HepG2 (cell line): Measurements from ENCODE around the gene AGER. TPM values are rescaled to one million over a fixed set of nuclear protein-coding genes. Genes with fewer than 3 reads are reported as not detected.

Source experiments
- DDIT3 ChIP-seq: sonication (generic); formaldehyde crosslinking; IDR thresholded peaks from 2 replicates; pipeline ENCODE4 v1.4.0; 2020; ENCODE audit warnings: mild to moderate bottlenecking, missing genetic modification reagents
- FOXA3 ChIP-seq: IDR thresholded peaks from 2 replicates; pipeline ENCODE4 v1.6.1; 2016; ENCODE audit warnings: missing genetic modification reagents, missing compliant biosample characterization
- HDAC2 ChIP-seq: sonication (generic); formaldehyde crosslinking; IDR thresholded peaks from 2 replicates; pipeline ENCODE4 v1.4.0; 2020; ENCODE audit warnings: missing genetic modification reagents
- HDAC6 ChIP-seq: fragments of 200-600 bp; sonication (generic); IDR thresholded peaks from 2 replicates; pipeline ENCODE4 v1.7.0; 2017; ENCODE audit warnings: mild to moderate bottlenecking, antibody characterized with exemption, low read length, low read depth
- HNF4G ChIP-seq, 2 experiments: sonication (generic) in 1 of 2; formaldehyde crosslinking in 1 of 2; IDR thresholded peaks; 2 replicates each; pipeline versions ENCODE4 v1.4.0 to v1.6.1; 2011 to 2020; ENCODE audit warnings: borderline replicate concordance in 2 of 2, low read depth in 2 of 2, mild to moderate bottlenecking in 2 of 2, low read length in 1 of 2, missing genetic modification reagents in 1 of 2, moderate library complexity in 1 of 2
- KDM1A ChIP-seq: IDR thresholded peaks from 2 replicates; pipeline ENCODE4 v1.6.1; 2016; ENCODE audit warnings: missing compliant biosample characterization
- MEIS1 ChIP-seq: sonication (generic); formaldehyde crosslinking; IDR thresholded peaks from 2 replicates; pipeline ENCODE4 v1.9.0; 2021; ENCODE audit warnings: mild to moderate bottlenecking, missing genetic modification reagents, moderate library complexity, borderline replicate concordance
- MYNN ChIP-seq: sonication (generic); formaldehyde crosslinking; IDR thresholded peaks from 2 replicates; pipeline ENCODE4 v1.4.0; 2020; ENCODE audit warnings: mild to moderate bottlenecking, low read depth, missing genetic modification reagents
- NAIF1 ChIP-seq: sonication (generic); formaldehyde crosslinking; IDR thresholded peaks from 2 replicates; pipeline ENCODE4 v1.5.0; 2020; ENCODE audit warnings: mild to moderate bottlenecking, missing genetic modification reagents, borderline replicate concordance
- PATZ1 ChIP-seq: sonication (generic); formaldehyde crosslinking; IDR thresholded peaks from 2 replicates; pipeline ENCODE4 v1.4.0; 2020; ENCODE audit warnings: missing genetic modification reagents
- RFX5 ChIP-seq: IDR thresholded peaks from 2 replicates; pipeline ENCODE4 v1.6.1; 2011; ENCODE audit warnings: low read depth, low read length, improper control_type of control experiment
- SOX6 ChIP-seq, 2 experiments: fragments of 450-650 bp in 1 of 2; sonication (generic) in 1 of 2; formaldehyde crosslinking in 1 of 2; IDR thresholded peaks; 2 replicates each; pipeline versions ENCODE4 v1.4.0 to v1.6.1; 2017 to 2020; ENCODE audit warnings: antibody characterized with exemption in 1 of 2, mild to moderate bottlenecking in 1 of 2, missing genetic modification reagents in 1 of 2
- TAF15 ChIP-seq: fragments of 200-400 bp; formaldehyde crosslinking; IDR thresholded peaks from one replicate; pipeline ENCODE4 v1.6.1; 2018; ENCODE audit warnings: mild to moderate bottlenecking, low read depth, low read length; ENCODE audit not compliant: poor library complexity, severe bottlenecking
- U2AF1 ChIP-seq: fragments of 200-400 bp; formaldehyde crosslinking; optimal IDR thresholded peaks from 2 replicates; pipeline ENCODE3; 2017; ENCODE audit warnings: mild to moderate bottlenecking, low read depth, low read length
- ZFY ChIP-seq: sonication (generic); formaldehyde crosslinking; IDR thresholded peaks from 2 replicates; pipeline ENCODE4 v1.4.0; 2020; ENCODE audit warnings: missing genetic modification reagents
- ZMYM3 ChIP-seq: sonication (generic); formaldehyde crosslinking; IDR thresholded peaks from 2 replicates; pipeline ENCODE4 v1.5.1; 2020; ENCODE audit warnings: mild to moderate bottlenecking, missing genetic modification reagents
- ZNF337 ChIP-seq: sonication (generic); formaldehyde crosslinking; IDR thresholded peaks from 2 replicates; pipeline ENCODE4 v1.5.1; 2020; ENCODE audit warnings: missing genetic modification reagents, low read depth, mild to moderate bottlenecking, borderline replicate concordance
- ZNF431 ChIP-seq: sonication (generic); formaldehyde crosslinking; IDR thresholded peaks from 2 replicates; pipeline ENCODE4 v1.9.0; 2022; ENCODE audit warnings: missing genetic modification reagents, low read depth, mild to moderate bottlenecking, borderline replicate concordance
- ZNF770 ChIP-seq: sonication (generic); formaldehyde crosslinking; IDR thresholded peaks from 2 replicates; pipeline ENCODE4 v1.5.0; 2020; ENCODE audit warnings: mild to moderate bottlenecking, missing genetic modification reagents
- ZNF775 ChIP-seq: sonication (generic); formaldehyde crosslinking; IDR thresholded peaks from 2 replicates; pipeline ENCODE4 v1.4.0; 2020; ENCODE audit warnings: missing genetic modification reagents, mild to moderate bottlenecking, moderate library complexity, borderline replicate concordance
- ZNF781 ChIP-seq: sonication (generic); formaldehyde crosslinking; IDR thresholded peaks from 2 replicates; pipeline ENCODE4 v1.5.1; 2020; ENCODE audit warnings: borderline replicate concordance, mild to moderate bottlenecking, missing genetic modification reagents; ENCODE audit errors: not compliant biosample characterization
- polyA plus RNA-seq, 8 experiments: library from polyadenylated mRNA; depleted of rRNA in 3 of 8; stranded (reverse) in 7 of 8; unstranded in 1 of 8; fragments of >200 nt; fragmentation: Illumina TruSeq in 4 of 8; extraction: Trizol in 4 of 8; gene quantifications; 2 replicates each; pipeline versions ENCODE4 v1.2.1 to v1.2.3, GENCODE V29; 2011 to 2016; ENCODE audit warnings: low read depth in 4 of 8, missing spikeins in 1 of 8, mixed read lengths in 1 of 8; ENCODE audit not compliant: insufficient read depth in 1 of 8
- total RNA-seq, 5 experiments: library from RNA; depleted of rRNA; stranded (reverse); fragments of >200 nt; fragmentation: Illumina TruSeq; extraction: Trizol; gene quantifications; 2 replicates each; pipeline ENCODE4 v1.2.3, GENCODE V29; 2016; ENCODE audit warnings: low read depth in 1 of 5

AGER gene
- total and polyA plus RNA-seq, 2 of the 13 experiments (the other 11 are each of a cell fraction or from before 2014, with no cell fraction given) = 1.9 to 5.1 TPM

GRCh38 chr6:32194825-32195651, 11.0 kb upstream of the AGER start (continued):
- no peak for TF ChIP-seq TAF15
- no peak for TF ChIP-seq HNF4G (IDR thresholded peaks at IDR 0.05; ENCODE audit: borderline replicate concordance, low read depth, low read length)
- no peak for TF ChIP-seq HNF4G (CRISPR knock-in tag; IDR thresholded peaks at IDR 0.05; ENCODE audit: borderline replicate concordance, low read depth)
- TF ChIP-seq HDAC2 (CRISPR knock-in tag) = no peak
- no peak for TF ChIP-seq ZNF775 (CRISPR knock-in tag)
- TF ChIP-seq DDIT3 (CRISPR knock-in tag) = no peak
- no peak for TF ChIP-seq PATZ1
- no peak for TF ChIP-seq HDAC6
- TF ChIP-seq ZMYM3 (CRISPR knock-in tag) = no peak
- TF ChIP-seq RFX5 = 0 out of 2 replicates have a peak, but pooled peaks have one; percentile 45
- no peak for TF ChIP-seq ZNF770 (CRISPR knock-in tag)
- no peak for TF ChIP-seq ZNF781 (CRISPR knock-in tag)
- TF ChIP-seq ZNF337 (CRISPR knock-in tag) = no peak
- TF ChIP-seq MYNN (CRISPR knock-in tag) = 0 out of 2 replicates have a peak, but pooled peaks have one; percentile 17
- no peak for TF ChIP-seq NAIF1
- no peak for TF ChIP-seq ZFY (CRISPR knock-in tag)
- TF ChIP-seq FOXA3 (CRISPR knock-in tag) = no peak; the same call in 1 of the 2 replicates
- TF ChIP-seq MEIS1 (CRISPR knock-in tag) = no peak
- no peak for TF ChIP-seq U2AF1
- no peak for TF ChIP-seq ZNF431
- no peak for TF ChIP-seq KDM1A (CRISPR knock-in tag)
- no peak for TF ChIP-seq SOX6 (IDR thresholded peaks at IDR 0.05)
- TF ChIP-seq SOX6 (CRISPR knock-in tag; IDR thresholded peaks at IDR 0.05) = no peak
